Dedifferentiated amniotic fluid mesenchymal stem cell (primary cell): ENCODE results near the gene INPP4A.

ENCODE experiments used
- DNase-seq: peaks from one replicate; pipeline ENCODE4 v3.0.0-alpha.2; 2016; ENCODE audit errors: extremely low spot score

The INPP4A gene

GRCh38 chr2:98436734-98437133 is 7.9 kb upstream of the INPP4A start:
- DNase-seq, result no peak

GRCh38 chr2:98438190-98439133 is 6.2 kb upstream of the INPP4A start:
- no peak for DNase-seq

- no peak for DNase-seq
These were observed 2.8 kb upstream of the INPP4A start for GRCh38 chr2:98441706-98442450.

- DNase-seq, result no peak
These were observed 2.2 kb upstream of the INPP4A start for GRCh38 chr2:98442488-98442887.

GRCh38 chr2:98445177-98445682 is 572 bp downstream of the INPP4A start:
- DNase-seq, result no peak

- DNase-seq, result no peak
These were observed 1.3 kb downstream of the INPP4A start for GRCh38 chr2:98445683-98446581.

GRCh38 chr2:98446850-98447249 is 2.2 kb downstream of the INPP4A start:
- no peak for DNase-seq

GRCh38 chr2:98448441-98449145 is 3.9 kb downstream of the INPP4A start:
- no peak for DNase-seq

GRCh38 chr2:98452396-98453027 is 7.9 kb downstream of the INPP4A start:
- DNase-seq, result no peak

GRCh38 chr2:98453083-98453482 is 8.4 kb downstream of the INPP4A start:
- no peak for DNase-seq

- DNase-seq, result no peak
These were observed 8.9 kb downstream of the INPP4A start for GRCh38 chr2:98453531-98453930.

- no peak for DNase-seq
These were observed 9.4 kb downstream of the INPP4A start for GRCh38 chr2:98454073-98454472.

GRCh38 chr2:98454500-98455235 is 10.0 kb downstream of the INPP4A start:
- no peak for DNase-seq

GRCh38 chr2:98455494-98455976 is 10.9 kb downstream of the INPP4A start:
- DNase-seq, result no peak

GRCh38 chr2:98457045-98457696 is 12.5 kb downstream of the INPP4A start:
- DNase-seq, result peak; percentile 88

GRCh38 chr2:98458207-98458606 is 13.5 kb downstream of the INPP4A start:
- no peak for DNase-seq

GRCh38 chr2:98458667-98459380 is 14.2 kb downstream of the INPP4A start:
- DNase-seq, result no peak

GRCh38 chr2:98459496-98460175 is 15.0 kb downstream of the INPP4A start:
- DNase-seq, result no peak
